Peyer's patch (tissue), 4 donors: ENCODE measurements around the gene EVA1A.

Source experiments
- CTCF ChIP-seq, 6 experiments: fragments of 450-650 bp in 4 of 6; fragments of 200-600 bp in 2 of 6; sonication (generic) in 1 of 6; IDR thresholded peaks; one replicate each; pipeline ENCODE4 v1.5.1; 2017 to 2019; ENCODE audit warnings: antibody characterized with exemption in 6 of 6, mild to moderate bottlenecking in 3 of 6, moderate library complexity in 1 of 6
- POLR2A ChIP-seq, 2 donors: fragments of 450-650 bp; IDR thresholded peaks; one replicate each; pipeline ENCODE4 v1.5.1; 2017; ENCODE audit warnings: antibody characterized with exemption in 2 of 2, mild to moderate bottlenecking in 2 of 2, moderate library complexity in 2 of 2

DNA sequence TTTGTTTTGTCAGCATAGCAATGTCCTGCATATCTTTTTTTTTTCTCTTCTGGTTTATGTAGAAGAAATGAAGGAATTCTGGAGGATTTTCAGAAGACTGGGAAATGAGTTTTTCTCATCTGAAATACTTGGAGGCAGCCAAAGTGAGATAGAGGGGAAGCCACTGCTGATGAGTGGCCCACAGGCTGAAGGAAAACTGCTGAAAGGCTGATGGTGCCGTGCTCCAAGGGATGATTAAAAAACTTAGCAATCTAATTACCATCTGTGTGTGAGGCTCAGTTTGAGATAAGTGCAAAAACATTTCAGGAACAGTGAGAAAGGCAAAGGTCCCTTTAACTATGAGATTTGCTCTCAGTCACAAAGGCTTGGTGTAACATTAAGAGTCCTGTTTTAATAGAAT is 98.5 kb downstream of the EVA1A start:
- no peak for TF ChIP-seq CTCF (IDR thresholded peaks at IDR 0.05)
- TF ChIP-seq POLR2A (IDR thresholded peaks at IDR 0.05) = no peak
